A549 (cell line): ENCODE measurements around the gene ZNF213. TPM values are rescaled to one million over a fixed set of nuclear protein-coding genes. Genes with fewer than 3 reads are reported as not detected.

Experiments
- ATAC-seq, 2 experiments: fragments of 200-7000 bp in 1 of 2; fragments of >200 bp in 1 of 2; cut with Nextera tagmentation in 1 of 2; cut with Tn5 transposase in 1 of 2; 3 replicates each; pipeline versions ENCODE4 v1.8.0 to v1.9.1; 2018 to 2020; ENCODE audit warnings: mild to moderate bottlenecking in 1 of 2, moderate library complexity in 1 of 2
- CTCF ChIA-PET: fragments of 300-600 bp; sonication (Branson Sonifier 250); formaldehyde crosslinking; extraction: SDS; loops from one replicate; lab custom pipeline; 2021; ENCODE audit warnings: antibody characterized with exemption, inconsistent platforms; lab: Yijun Ruan, JAX
- POLR2A ChIA-PET: fragments of 350-600 bp; formaldehyde crosslinking; extraction: SDS; loops from one replicate; lab custom pipeline; 2021; ENCODE audit warnings: antibody characterized with exemption, inconsistent platforms; lab: Yijun Ruan, JAX
- DNase-seq, 2 experiments: peaks; one replicate each; pipeline versions ENCODE4 v3.0.0 to v3.0.0-alpha.2; 2011 to 2016; ENCODE audit warnings: low read depth in 1 of 2, low spot score in 1 of 2
- FAIRE-seq: peaks from 2 replicates; lab custom pipeline; 2011; peaks lifted over from hg19 to GRCh38; lab: Jason Lieb, UNC
- H3K27ac ChIP-seq, 2 experiments: fragments of >200 bp; sonication (Bioruptor Twin); formaldehyde crosslinking; 3 replicates each; pipeline ENCODE4 v1.5.1; 2016 to 2017
- H3K4me1 ChIP-seq: fragments of >200 bp; sonication (Bioruptor Twin); formaldehyde crosslinking; 3 replicates; pipeline ENCODE4 v1.6.1; 2016
- H3K4me2 ChIP-seq: fragments of >200 bp; sonication (Bioruptor Twin); formaldehyde crosslinking; 3 replicates; pipeline ENCODE4 v1.6.1; 2016
- H3K4me3 ChIP-seq: fragments of >200 bp; sonication (Bioruptor Twin); formaldehyde crosslinking; 3 replicates; pipeline ENCODE4 v1.5.1; 2016
- H3K9me3 ChIP-seq: fragments of >200 bp; sonication (Bioruptor Twin); formaldehyde crosslinking; 3 replicates; pipeline ENCODE4 v1.6.1; 2016
- BCL3 ChIP-seq: fragments of >200 bp; sonication (Bioruptor Twin); formaldehyde crosslinking; IDR thresholded peaks from 3 replicates; pipeline ENCODE4 v1.6.1; 2016
- CHD2 ChIP-seq: fragments of 150-350 bp; IDR thresholded peaks from 2 replicates; pipeline ENCODE4 v1.6.1; 2014; ENCODE audit warnings: low read length; ENCODE audit not compliant: partially characterized antibody
- CTCF ChIP-seq: fragments of >200 bp; sonication (Bioruptor Twin); formaldehyde crosslinking; IDR thresholded peaks from 3 replicates; pipeline ENCODE4 v1.5.1; 2016
- E2F6 ChIP-seq: IDR thresholded peaks from 2 replicates; pipeline ENCODE4 v1.6.1; 2012; ENCODE audit warnings: low read depth, borderline replicate concordance
- ELK1 ChIP-seq: fragments of 150-350 bp; IDR thresholded peaks from 2 replicates; pipeline ENCODE4 v1.6.1; 2014; ENCODE audit warnings: low read depth, mild to moderate bottlenecking, low read length
- ESRRA ChIP-seq: fragments of 150-350 bp; IDR thresholded peaks from 2 replicates; pipeline ENCODE4 v1.6.1; 2014; ENCODE audit warnings: mild to moderate bottlenecking, low read length, borderline replicate concordance
- GATA3 ChIP-seq: IDR thresholded peaks from 2 replicates; pipeline ENCODE4 v1.6.1; 2012; ENCODE audit warnings: borderline replicate concordance
- HOXA7 ChIP-seq: fragments of 250-450 bp; sonication (Bioruptor Pico); IDR thresholded peaks from 2 replicates; pipeline ENCODE4 v1.5.0; 2020; ENCODE audit warnings: mild to moderate bottlenecking, moderate library complexity
- HOXB5 ChIP-seq: fragments of 250-450 bp; sonication (Bioruptor Pico); IDR thresholded peaks from 2 replicates; pipeline ENCODE4 v1.5.0; 2020; ENCODE audit warnings: mild to moderate bottlenecking, moderate library complexity
- JUN ChIP-seq, 2 experiments: fragments of >200 bp; sonication (Bioruptor Twin); formaldehyde crosslinking; IDR thresholded peaks; 2 replicates in 1 of 2; 3 replicates in 1 of 2; pipeline ENCODE4 v1.6.1; 2016 to 2017
- MAFK ChIP-seq: fragments of 450-650 bp; IDR thresholded peaks from 2 replicates; pipeline ENCODE4 v1.6.1; 2014; ENCODE audit not compliant: partially characterized antibody
- MAZ ChIP-seq: fragments of 150-350 bp; IDR thresholded peaks from 2 replicates; pipeline ENCODE4 v1.6.1; 2014; ENCODE audit warnings: antibody characterized with exemption, low read depth, low read length, borderline replicate concordance
- MYC ChIP-seq: IDR thresholded peaks from 2 replicates; pipeline ENCODE4 v1.6.1; 2012; ENCODE audit warnings: mild to moderate bottlenecking, inconsistent platforms, low read length, improper control_type of control experiment, borderline replicate concordance
- PHF8 ChIP-seq: fragments of 200-600 bp; sonication (generic); IDR thresholded peaks from 2 replicates; pipeline ENCODE4 v1.6.1; 2016; ENCODE audit warnings: low read depth, mild to moderate bottlenecking, antibody characterized with exemption, moderate library complexity, borderline replicate concordance
- POLR2A ChIP-seq: IDR thresholded peaks from 2 replicates; pipeline ENCODE4 v1.6.1; 2012; ENCODE audit warnings: mild to moderate bottlenecking, low read length
- POLR2AphosphoS2 ChIP-seq: conservative IDR thresholded peaks from 2 replicates; pipeline ENCODE4 v1.6.1; 2012; ENCODE audit warnings: low read length, improper control_type of control experiment, inconsistent platforms
- RARB ChIP-seq: fragments of 250-450 bp; sonication (Bioruptor Pico); IDR thresholded peaks from 2 replicates; pipeline ENCODE4 v1.8.0; 2021; ENCODE audit warnings: mild to moderate bottlenecking, moderate library complexity
- RCOR1 ChIP-seq: fragments of 150-350 bp; IDR thresholded peaks from 2 replicates; pipeline ENCODE4 v1.6.1; 2014; ENCODE audit warnings: antibody characterized with exemption, low read length, low read depth
- RNF2 ChIP-seq: fragments of 200-600 bp; sonication (generic); IDR thresholded peaks from 2 replicates; pipeline ENCODE4 v1.6.1; 2016; ENCODE audit warnings: low read depth, mild to moderate bottlenecking, antibody characterized with exemption, moderate library complexity, borderline replicate concordance
- SREBF2 ChIP-seq: fragments of 450-650 bp; IDR thresholded peaks from 2 replicates; pipeline ENCODE4 v1.6.1; 2014; ENCODE audit warnings: mild to moderate bottlenecking, moderate library complexity
- WGBS: methylation state at CpG from one replicate; pipeline ENCODE4 v1.1.6; 2017; ENCODE audit errors: missing lambda C conversion rate; 5-methylcytosine and 5-hydroxymethylcytosine counted together
- polyA plus RNA-seq, 4 experiments: library from polyadenylated mRNA; depleted of rRNA in 3 of 4; stranded (reverse); fragments of >200 nt; fragmentation: RNase III in 1 of 4; extraction: RNeasy Plus Mini Kit Qiagen cat#74134 plus additional on column Dnase treatment in 1 of 4; gene quantifications; 2 replicates in 3 of 4; 3 replicates in 1 of 4; pipeline ENCODE4 v1.2.3, GENCODE V29; 2011 to 2017
- TF ChIP-seq, protein P1 (sequence below): IDR thresholded peaks from 2 replicates; pipeline ENCODE4 v1.6.1; 2012

ZNF213 gene
- polyA plus RNA-seq, 2 of the 4 experiments (the other 2 are of a cell fraction), result 0.72 to 6.1 TPM

DNA sequence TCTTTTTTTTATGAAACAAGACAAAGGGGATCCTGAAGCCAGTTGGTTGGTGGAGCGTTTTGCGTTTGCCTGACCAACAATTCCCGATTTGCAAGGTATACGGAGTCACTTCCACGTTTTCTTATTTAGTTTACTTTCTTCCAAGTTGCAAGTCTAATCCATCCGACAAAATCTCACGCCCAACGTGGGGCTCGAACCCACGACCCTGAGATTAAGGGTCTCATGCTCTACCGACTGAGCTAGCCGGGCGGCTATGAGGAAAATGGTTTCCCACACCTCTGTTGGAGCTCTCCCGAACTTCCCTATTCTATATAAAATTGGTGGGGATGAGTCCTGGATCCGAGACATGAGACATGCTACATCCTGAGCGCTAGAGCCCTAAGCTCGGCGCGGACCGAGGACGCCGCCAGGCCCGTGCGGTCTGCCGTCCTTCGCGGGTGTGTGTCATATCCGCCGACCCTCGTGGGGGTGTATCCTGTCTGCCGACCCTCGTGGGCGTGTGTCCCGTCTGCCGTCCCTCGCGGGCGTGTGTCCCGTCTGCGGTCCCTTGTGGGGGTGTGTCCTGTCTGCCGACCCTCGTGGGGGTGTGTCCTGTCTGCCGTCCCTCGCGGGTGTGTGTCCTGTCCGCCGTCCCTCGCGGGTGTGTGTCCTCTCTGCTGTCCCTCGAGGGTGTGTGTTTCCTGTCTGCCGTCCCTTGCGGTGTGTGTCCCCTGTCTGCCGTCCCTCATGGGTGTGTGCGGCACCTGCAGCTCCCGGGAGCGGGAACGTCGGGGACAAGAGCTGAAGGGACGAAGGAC lies 22.6 kb downstream of the ZNF213 start (continued):
- no peak for TF ChIP-seq PHF8
- TF ChIP-seq ESRRA, result no peak
- TF ChIP-seq HOXA7 (CRISPR knock-in tag), result no peak
- no peak for TF ChIP-seq HOXB5 (CRISPR knock-in tag)
- TF ChIP-seq RCOR1, result no peak
- TF ChIP-seq, all 56 proteins: peak for 12

- Histone ChIP-seq H3K4me1 (no peaks in the 10 kb centered on the region), H3K4me2 (peak overlapping the region; percentile 100), H3K9me3 (no peaks in the 10 kb centered on the region), H3K4me3 (peak overlapping the region; percentile 95), H3K27ac (peak overlapping the region; percentile 89 to 96)
- FAIRE-seq (no peak), ATAC-seq (peak; percentile 29 to 35), DNase-seq (no peak)
- POLR2A ChIA-PET, result interaction anchor here (0.9 to 5.8 kb wide), 11 partner anchors 9 to 130 kb away, joined by 4 to 43 read pairs (median 5); partner anchors contain the start of genes ZNF213 and ZNF263
- TF ChIP-seq MYC, result no peak
- TF ChIP-seq RNF2, result 0 out of 2 replicates have a peak, but pooled peaks have one; percentile 10
- CTCF ChIA-PET, result interaction anchor here (0.6 to 4.7 kb wide), 9 partner anchors 10 to 127 kb away, joined by 3 to 36 read pairs (median 7); no protein-coding TSS in a partner anchor
- WGBS, result 2% methylated on average over 27 of the region's 27 CpGs
These were observed 23.2 kb downstream of the ZNF213 start for GRCh38 chr16:3158026-3158509.

DNA sequence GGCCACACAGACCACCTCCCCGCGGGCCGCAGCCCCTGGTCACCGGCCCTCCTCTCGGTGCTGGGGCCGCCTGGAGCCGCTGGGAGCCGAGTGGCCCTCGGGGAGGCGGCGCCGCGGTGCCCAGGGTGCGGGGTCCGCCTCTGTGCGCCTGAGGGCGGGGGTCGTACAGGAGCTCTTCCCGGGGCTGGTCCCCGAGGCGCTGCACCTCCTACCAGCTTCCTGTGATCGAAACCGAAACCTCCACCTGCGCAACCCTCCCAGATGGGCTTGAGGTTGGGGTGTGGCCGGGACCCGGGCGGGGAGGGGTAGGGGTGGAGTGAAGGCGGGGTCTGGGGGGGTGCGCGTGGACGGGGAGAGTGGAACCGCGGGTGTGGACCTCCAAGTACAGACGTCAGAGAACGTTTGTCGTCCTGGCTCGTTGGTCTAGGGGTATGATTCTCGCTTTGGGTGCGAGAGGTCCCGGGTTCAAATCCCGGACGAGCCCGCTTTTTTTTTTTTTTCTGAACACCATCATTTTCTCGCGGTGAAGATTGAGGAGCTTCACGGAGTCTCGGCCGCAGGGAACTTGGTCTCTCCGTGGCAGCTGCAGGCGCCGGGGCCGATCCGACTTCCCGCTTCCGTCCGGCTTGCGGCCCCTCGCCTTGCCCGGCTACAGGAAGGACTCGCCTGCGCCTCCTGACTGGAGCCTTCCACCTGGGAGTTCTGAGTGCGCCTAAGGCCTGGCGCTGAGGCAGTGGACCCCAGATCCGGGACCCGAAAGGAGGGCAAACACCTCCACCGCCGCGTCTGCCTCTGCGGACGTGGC lies 23.9 kb downstream of the ZNF213 start:
- Histone ChIP-seq H3K9me3 (no peaks in the 10 kb centered on the region), H3K4me1 (no peaks in the 10 kb centered on the region), H3K27ac (peak overlapping the region; percentile 89 to 96), H3K4me2 (peak overlapping the region; percentile 100), H3K4me3 (peak overlapping the region; percentile 95)
- POLR2A ChIA-PET, result interaction anchor here (0.6 to 5.8 kb wide), 13 partner anchors 10 to 130 kb away, joined by 3 to 43 read pairs (median 4); partner anchors contain the start of genes ZNF213 and ZNF263
- DNase-seq, result peak; percentile 94 to 95
- ATAC-seq, result peak; percentile 63 to 66
- no peak for FAIRE-seq
- CTCF ChIA-PET, result interaction anchor here (1.0 to 4.7 kb wide), 8 partner anchors 9 to 127 kb away, joined by 3 to 36 read pairs (median 7); no protein-coding TSS in a partner anchor
- TF ChIP-seq CHD2, result peak; percentile 64
- peak; percentile 58 for TF ChIP-seq SREBF2
- 0 out of 3 replicates have a peak, but pooled peaks have one; percentile 51 for TF ChIP-seq BCL3
- peak in 1 of 2 experiments; percentile 63; a peak in 3 of 5 replicates for TF ChIP-seq JUN (IDR thresholded peaks at IDR 0.05)
- TF ChIP-seq HOXB5 (CRISPR knock-in tag), result no peak
- no peak for TF ChIP-seq CTCF
- TF ChIP-seq, protein P1, sequence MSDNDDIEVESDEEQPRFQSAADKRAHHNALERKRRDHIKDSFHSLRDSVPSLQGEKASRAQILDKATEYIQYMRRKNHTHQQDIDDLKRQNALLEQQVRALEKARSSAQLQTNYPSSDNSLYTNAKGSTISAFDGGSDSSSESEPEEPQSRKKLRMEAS, result peak; percentile 65
- TF ChIP-seq E2F6, result peak; percentile 38; the same call in 1 of the 2 replicates
- no peak for TF ChIP-seq POLR2AphosphoS2
- no peak for TF ChIP-seq MAFK
- 0 out of 2 replicates have a peak, but pooled peaks have one; percentile 6 for TF ChIP-seq POLR2A
- TF ChIP-seq GATA3, result 0 out of 2 replicates have a peak, but pooled peaks have one; percentile 30
- TF ChIP-seq RARB (CRISPR knock-in tag), result no peak
- TF ChIP-seq PHF8, result peak; percentile 47; the same call in 1 of the 2 replicates
- no peak for TF ChIP-seq ELK1
- 0 out of 2 replicates have a peak, but pooled peaks have one; percentile 49 for TF ChIP-seq MAZ
- TF ChIP-seq, all 56 proteins: peak for 10
- WGBS, result under 1% methylated on average over 41 of the region's 70 CpGs
